Stromal cell of bone marrow (primary cell): ENCODE measurements around the gene SLC35F3.
"Not testable (repeated sequence)": the region's sequence is repeated elsewhere in the genome, so short reads cannot be mapped to it uniquely, and the experiment has no call there.

ENCODE experiments used
- DNase-seq: peaks from one replicate; pipeline ENCODE4 v3.0.0-alpha.2; 2012; ENCODE audit warnings: low read depth

SLC35F3 gene

GRCh38 chr1:234197839-234198238 lies 293.4 kb downstream of the SLC35F3 start:
- DNase-seq, result no peak

DNA sequence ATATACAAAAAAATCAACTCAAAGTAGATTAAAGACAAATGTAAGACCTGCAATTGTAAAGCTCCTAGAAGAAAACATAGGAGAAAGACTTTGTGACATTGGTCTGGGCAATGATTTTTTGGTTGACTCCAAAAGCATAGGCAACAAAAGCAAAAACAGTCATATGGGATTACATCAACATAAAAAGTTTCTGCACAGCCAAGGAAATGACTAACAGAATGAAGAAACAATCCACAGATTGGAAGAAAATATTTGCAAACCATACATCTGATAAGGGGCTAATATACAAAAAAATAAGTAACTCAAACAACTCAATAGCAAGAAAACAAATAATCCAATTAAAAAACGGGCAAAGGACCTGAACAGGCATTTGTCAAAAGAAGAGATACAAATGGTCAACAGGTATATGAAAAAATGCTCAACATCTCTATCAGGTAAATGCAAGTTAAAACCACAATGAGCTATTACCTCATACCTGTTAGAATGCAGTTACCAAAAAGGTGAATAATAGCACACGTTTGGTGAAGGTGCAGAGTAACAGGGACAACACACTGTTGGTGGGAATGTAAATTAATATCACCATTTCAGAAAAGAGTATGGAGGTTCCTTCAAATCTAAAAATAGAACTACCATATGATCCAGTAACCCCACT lies 295.1 kb downstream of the SLC35F3 start:
- DNase-seq, result no peak

- DNase-seq, result no peak
Observed at GRCh38 chr1:234200566-234200965, 296.1 kb downstream of the SLC35F3 start.

DNA sequence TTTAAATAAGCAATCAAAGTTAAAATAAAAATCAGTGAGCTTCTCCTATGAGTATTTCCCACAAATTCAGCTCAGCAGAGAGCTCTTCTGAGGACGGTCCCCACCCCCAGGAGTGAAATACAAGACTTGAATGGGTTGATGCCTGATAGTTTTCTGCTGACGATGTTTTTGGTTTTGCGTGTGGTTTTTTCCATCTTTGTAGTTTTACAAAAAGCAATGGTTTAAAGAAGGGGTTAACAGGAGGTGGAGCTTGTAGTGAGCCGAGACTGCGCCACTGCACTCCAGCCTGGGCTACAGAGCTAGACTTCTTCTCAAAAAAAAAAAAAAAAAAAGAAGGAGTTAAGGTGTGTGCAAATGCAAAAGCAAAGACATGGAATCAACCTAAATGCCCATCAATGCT lies 297.1 kb downstream of the SLC35F3 start:
- no peak for DNase-seq

DNA sequence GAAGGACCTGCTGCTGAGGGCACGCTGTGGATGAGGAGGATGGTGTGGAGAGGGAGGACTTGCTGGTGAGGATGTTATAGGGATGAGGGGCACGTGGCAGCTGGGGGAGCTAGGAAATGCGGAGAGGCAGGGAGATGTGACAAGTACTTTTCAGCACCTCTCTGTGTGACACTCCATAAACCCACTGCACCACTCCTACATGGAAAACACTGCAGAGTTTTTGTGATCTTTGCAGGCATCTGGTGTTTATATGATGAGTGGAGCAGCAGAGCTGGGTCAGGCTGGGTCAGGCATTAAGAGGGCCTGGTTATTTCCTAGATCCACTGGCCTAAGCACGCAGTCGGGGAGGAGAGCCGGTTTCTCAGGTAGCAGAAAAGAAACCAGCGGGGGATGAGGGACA lies 301.5 kb downstream of the SLC35F3 start:
- no peak for DNase-seq

- DNase-seq, result peak; percentile 19
Observed at GRCh38 chr1:234206651-234207284, 302.3 kb downstream of the SLC35F3 start.

DNA sequence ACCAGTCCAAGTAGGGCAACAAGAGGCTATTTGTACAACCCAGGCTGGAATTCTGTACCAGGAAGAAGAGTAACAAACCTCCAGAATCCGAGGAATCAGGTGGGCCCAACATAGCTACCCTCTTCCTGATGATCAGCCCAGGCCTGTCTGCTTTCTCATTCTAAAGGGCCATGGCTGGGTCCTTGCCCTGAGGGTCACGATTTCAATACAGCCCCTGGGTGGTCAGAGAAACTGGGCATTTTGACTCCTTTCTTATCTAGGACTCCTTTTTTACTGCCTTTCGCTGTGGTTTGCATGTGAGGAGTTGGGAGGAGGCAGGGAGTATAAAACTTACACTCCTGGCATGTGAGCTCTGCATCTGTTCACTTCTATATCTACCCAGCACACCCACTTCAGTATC lies 303.9 kb downstream of the SLC35F3 start:
- no peak for DNase-seq

DNA sequence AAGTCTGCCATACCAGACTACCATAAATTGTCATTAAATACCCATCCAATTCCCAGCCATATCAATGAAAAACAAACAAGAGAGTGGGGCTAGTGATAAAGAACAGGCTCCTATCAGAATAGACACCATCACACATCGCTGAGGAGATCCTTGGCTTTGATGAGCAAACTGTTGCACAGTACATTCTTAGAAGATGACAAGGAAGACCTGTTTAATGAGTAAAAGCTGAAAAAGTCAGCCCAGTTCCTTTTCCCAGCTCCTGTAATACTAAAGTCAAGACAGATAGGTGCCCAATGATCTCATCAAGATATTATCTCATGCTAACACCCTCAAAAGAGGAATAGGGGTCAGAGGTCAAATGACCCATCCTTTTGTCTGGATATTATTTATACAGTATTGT lies 304.3 kb downstream of the SLC35F3 start:
- DNase-seq, result no peak

- DNase-seq, result not testable (repeated sequence)
Observed at GRCh38 chr1:234210429-234210828, 306.0 kb downstream of the SLC35F3 start.

DNA sequence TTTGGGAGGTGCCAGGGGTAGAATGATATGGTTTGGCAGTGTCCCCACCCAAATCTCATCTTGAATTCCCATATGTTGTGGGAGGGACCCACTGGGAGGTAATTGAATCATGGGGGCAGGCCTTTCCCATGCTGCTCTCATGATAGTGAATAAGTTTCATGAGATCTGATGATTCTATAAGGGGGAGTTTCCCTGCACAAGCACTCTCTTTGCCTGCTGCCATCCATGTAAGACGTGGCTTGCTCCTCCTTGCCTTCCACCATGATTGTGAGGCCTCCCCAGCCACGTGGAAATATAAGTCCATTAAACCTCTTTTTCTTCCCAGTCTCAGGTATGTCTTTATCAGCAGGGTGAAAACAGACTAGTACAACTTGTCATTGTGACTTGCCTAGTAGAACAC lies 307.4 kb downstream of the SLC35F3 start:
- DNase-seq, result not testable (repeated sequence)

GRCh38 chr1:234212764-234213657 lies 308.5 kb downstream of the SLC35F3 start:
- DNase-seq, result no peak

GRCh38 chr1:234213658-234214128 lies 309.2 kb downstream of the SLC35F3 start:
- DNase-seq, result no peak

DNA sequence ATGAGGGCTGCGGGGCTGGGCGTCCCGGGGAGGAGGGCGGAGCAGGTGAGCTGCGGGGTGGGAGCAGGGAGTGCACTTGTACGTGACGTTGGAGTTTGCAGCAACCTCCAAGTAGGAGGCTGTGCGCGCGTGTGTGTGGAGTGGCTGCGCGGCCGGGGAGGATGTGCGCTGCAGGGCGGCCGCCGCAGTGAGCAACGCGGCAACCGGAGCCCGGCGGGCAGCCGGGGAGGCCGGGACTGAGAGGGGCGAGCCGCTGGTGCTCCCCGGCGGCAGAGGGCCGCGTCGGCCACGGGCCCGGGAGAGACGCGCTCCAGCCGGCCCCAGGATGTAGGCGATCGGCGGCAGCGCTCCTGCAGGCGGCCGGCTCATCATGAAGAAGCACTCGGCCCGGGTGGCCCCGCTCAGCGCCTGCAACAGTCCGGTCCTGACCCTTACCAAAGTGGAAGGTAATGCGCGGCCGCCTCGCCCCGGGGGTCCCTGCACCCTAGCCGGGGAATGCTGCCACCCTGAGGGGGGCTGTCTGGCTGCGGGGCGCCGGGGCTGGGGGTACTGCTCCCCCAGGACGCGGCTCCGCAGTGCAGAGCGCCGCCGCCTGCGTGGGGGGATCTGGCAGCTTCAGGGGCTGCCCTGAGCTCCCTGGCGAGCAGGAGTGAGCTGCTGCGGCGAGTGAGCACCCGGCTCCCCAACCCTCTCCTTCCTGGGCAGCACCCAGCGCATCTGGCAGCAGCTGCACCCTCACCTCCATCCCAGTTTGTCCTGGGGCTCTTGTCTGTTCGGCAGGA lies 309.8 kb downstream of the SLC35F3 start:
- DNase-seq, result no peak

- DNase-seq, result no peak
Observed at GRCh38 chr1:234214911-234215892, 310.7 kb downstream of the SLC35F3 start.

- DNase-seq, result no peak
Observed at GRCh38 chr1:234216116-234216703, 311.7 kb downstream of the SLC35F3 start.

DNA sequence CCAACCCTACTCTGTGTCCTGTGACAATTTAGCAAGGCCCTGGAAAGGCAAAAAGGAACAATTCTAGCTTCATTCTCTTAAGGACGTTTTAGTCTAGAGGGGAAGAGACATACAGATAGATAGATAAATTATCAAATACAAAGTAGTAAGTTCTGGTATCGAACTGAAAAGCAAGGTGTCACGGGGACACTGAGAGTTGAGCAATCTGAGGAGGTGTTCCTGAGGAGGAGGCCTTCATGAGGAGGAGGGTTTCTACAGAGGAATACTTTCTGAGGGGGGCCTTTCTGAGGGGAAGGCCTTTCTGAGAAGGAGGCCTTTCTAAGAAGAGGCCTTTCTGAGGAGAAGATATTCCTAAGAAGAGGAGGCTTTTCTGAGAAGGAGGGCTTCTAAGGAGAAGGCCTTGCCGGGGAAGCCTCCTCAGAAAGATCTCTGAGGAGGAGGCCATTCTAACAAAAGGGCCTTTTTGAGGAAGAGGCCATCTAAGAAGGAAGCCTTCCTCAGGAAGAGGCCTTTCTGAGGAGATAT lies 312.9 kb downstream of the SLC35F3 start:
- no peak for DNase-seq

DNA sequence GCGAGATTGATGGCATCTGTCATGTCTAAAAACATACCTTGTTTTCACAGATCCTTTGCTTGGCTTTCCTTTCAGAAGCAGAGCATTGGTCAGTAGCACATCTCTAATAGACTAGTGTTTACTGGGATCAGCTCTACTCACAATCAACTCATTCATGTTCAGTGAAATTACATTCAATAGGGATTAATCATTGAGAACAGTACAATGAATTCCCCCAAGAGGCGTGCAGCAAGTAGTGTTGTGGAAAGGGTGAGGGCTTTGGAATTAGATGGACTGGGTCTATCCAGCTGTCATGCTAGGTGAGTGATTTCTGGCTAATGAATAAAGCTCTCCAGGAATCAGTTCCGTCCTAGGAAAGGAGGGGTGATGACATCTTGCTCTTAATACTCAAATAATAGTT lies 313.6 kb downstream of the SLC35F3 start:
- DNase-seq, result no peak

DNA sequence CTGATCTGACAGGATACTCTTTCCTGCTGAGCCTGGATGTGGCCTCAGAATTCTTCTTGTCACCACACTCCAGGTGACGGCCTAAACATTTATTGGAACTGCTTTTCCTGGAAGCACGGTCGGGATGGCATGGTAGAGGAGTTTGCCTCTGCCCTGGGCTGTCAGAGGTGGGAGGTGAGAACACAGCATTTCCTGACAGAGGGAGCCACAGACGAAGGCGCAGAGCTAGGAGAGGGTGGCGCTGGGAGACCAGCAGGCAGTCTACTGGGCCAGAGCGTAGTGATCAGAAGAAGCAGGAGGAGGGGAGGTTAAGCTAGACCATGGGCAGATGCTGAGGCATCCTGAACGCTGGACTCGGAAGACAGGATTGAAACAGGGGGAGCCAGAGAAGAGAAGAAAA lies 315.2 kb downstream of the SLC35F3 start:
- no peak for DNase-seq

DNA sequence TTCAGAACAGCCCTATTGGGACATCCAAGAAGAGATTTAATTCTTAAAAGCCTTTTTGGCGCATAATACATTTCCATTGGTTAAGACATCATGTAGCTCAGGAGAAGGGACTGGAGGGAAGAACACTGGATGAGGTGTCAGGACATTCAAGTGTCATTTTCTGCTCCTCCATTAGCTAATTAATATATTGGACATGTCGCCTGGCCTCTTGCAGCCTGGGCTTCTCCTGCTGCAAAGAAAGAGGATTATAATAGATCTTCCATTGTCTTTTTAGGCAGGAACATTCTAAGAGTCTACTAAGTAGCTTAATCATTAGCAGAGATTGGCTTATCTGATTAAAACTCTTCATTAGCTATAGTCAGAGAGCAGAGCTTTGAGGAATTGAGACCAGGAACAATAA lies 317.1 kb downstream of the SLC35F3 start:
- DNase-seq, result no peak
